Measurements from ENCODE around the gene APCDD1L.

The APCDD1L gene

DNA sequence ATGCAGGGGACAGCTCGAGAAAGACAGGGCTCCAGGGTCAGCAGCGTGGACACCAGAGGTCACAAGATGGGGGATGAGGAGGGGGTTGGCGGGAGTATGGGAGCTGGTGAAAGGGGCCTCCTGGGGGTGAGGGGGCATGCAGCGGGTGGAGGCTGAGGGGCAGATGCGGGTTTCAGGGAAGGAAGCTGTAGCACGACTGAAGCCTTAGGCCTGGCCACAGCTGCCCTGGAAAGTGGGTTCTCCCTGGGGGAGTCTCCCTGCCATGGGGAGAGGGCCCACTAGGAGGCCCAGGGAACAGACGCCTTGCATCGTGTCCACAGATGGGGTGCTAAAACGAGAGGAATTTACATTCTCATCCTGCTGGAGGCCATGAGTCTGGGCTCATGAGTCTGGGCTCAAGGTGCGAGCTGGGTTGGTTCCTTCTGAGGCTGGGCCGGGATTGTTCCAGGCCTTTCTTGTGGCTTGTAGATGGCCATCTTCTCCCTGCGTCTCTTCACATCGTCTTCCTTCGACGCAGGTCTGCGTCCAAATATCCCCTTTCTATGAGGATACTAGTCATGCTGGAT, 18.0 kb downstream of the APCDD1L start:
- TF ChIP-seq, protein P1, sequence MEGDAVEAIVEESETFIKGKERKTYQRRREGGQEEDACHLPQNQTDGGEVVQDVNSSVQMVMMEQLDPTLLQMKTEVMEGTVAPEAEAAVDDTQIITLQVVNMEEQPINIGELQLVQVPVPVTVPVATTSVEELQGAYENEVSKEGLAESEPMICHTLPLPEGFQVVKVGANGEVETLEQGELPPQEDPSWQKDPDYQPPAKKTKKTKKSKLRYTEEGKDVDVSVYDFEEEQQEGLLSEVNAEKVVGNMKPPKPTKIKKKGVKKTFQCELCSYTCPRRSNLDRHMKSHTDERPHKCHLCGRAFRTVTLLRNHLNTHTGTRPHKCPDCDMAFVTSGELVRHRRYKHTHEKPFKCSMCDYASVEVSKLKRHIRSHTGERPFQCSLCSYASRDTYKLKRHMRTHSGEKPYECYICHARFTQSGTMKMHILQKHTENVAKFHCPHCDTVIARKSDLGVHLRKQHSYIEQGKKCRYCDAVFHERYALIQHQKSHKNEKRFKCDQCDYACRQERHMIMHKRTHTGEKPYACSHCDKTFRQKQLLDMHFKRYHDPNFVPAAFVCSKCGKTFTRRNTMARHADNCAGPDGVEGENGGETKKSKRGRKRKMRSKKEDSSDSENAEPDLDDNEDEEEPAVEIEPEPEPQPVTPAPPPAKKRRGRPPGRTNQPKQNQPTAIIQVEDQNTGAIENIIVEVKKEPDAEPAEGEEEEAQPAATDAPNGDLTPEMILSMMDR (IDR thresholded peaks at IDR 0.05; ENCODE audit: low read length), result no peak
- no peak for TF ChIP-seq EZH2 (IDR thresholded peaks at IDR 0.05; ENCODE audit: borderline replicate concordance, low read length)

DNA sequence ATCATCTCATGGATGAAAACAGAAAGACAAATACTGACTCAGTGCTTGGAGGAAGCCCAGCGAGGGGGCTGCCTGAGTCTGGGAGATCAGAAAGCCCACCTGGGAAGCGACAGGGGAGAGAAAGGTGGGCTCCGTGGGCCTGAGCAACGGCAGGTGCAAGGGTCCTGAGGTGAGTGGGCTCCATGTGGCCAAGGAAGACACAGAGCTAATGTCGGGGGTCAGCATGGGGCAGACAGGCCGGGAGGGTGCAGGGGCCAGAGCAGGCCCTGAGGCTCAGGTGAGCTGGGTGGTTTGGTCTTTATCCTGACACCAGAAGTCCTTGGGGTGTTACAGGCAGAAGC, 18.8 kb downstream of the APCDD1L start:
- H3K4me2 ChIP-seq (ENCODE audit: low read length), result no peak overlapping the region
- no peaks in the 10 kb centered on the region for H3K4me1 ChIP-seq (ENCODE audit: insufficient read depth, low read length, severe bottlenecking)
- no peaks in the 10 kb centered on the region for H3F3A ChIP-seq (ENCODE audit: insufficient read depth, low read length)

More for the DNA sequence above, 18.0 kb downstream of the APCDD1L start:
- H3K4me1 ChIP-seq (ENCODE audit: insufficient read depth, low read length, severe bottlenecking), result no peaks in the 10 kb centered on the region
- H3K4me2 ChIP-seq (ENCODE audit: low read length), result no peak overlapping the region
- no peaks in the 10 kb centered on the region for H3K9me2 ChIP-seq (ENCODE audit: low read depth, low read length)
- H3K27ac ChIP-seq (ENCODE audit: low read depth, low read length, poor library complexity, severe bottlenecking), result no peak overlapping the region
- no peaks in the 10 kb centered on the region for H3K9me3 ChIP-seq (ENCODE audit: low read length)
- H3K36me3 ChIP-seq (ENCODE audit: insufficient read depth, low read length), result no peaks in the 10 kb centered on the region
- no peak overlapping the region for H3K4me3 ChIP-seq (ENCODE audit: low read depth, low read length, poor library complexity, severe bottlenecking)
- H4K20me1 ChIP-seq (ENCODE audit: insufficient read depth, low read length), result no peaks in the 10 kb centered on the region
- H3K9ac ChIP-seq (ENCODE audit: low read length), result no peak overlapping the region
- H3F3A ChIP-seq (ENCODE audit: insufficient read depth, low read length), result no peaks in the 10 kb centered on the region
- no peaks in the 10 kb centered on the region for H3K79me2 ChIP-seq (ENCODE audit: insufficient read depth, low read length)
- no peaks in the 10 kb centered on the region for H3K27me3 ChIP-seq (ENCODE audit: insufficient read depth, low read length)
- H2AFZ ChIP-seq (ENCODE audit: low read length), result no peak overlapping the region

DNA sequence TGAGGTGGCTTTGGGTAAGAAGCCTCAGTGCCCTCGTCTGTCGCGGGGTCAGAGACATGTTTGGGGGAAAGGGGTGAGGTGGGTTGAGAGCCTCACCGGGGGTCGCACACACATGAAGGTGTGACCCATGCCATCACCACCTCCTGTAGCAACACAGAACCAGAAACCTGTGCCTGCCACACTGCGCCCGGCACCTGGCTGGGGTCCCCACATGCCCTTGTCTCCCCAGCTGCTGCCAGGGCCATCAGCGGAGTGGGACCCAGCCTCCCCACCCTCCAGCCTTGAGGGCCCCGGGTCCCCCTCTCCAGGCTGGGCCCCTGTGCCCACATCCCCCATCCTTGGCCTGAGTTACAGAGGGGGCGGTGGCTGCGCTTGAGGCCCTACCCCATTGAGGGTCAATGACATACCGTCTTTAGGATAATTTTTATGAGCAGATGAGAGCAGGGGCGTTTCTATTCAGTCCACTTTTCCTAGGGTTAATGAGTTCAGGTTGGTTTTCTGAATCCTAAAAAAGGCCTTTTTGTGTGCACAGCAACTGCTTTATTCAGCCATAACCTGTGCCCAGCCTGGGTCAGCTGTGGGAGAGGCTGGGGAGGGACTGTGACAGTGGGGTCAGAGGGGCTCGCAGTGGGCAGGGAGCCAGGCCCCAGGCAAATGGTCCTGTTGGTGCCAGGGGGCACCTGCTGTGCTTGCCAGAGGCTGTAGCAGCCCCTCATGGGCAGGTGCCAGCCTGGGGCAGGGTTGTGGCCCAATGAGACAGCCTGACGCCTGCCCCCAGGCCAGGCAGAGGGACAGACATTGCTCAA, 19.4 kb downstream of the APCDD1L start:
- H3K4me3 ChIP-seq (ENCODE audit: low read depth, low read length, poor library complexity, severe bottlenecking), result no peak overlapping the region
- H3K9me3 ChIP-seq (ENCODE audit: low read length), result no peaks in the 10 kb centered on the region
- H3K4me2 ChIP-seq (ENCODE audit: low read length), result no peak overlapping the region
- no peaks in the 10 kb centered on the region for H3K27me3 ChIP-seq (ENCODE audit: insufficient read depth, low read length)
- TF ChIP-seq, protein P1 (IDR thresholded peaks at IDR 0.05; ENCODE audit: low read length), result no peak
- no peak for TF ChIP-seq EZH2 (IDR thresholded peaks at IDR 0.05; ENCODE audit: borderline replicate concordance, low read length)
- H3F3A ChIP-seq (ENCODE audit: insufficient read depth, low read length), result no peaks in the 10 kb centered on the region
- H3K79me2 ChIP-seq (ENCODE audit: insufficient read depth, low read length), result no peaks in the 10 kb centered on the region
- no peak overlapping the region for H3K9ac ChIP-seq (ENCODE audit: low read length)
- H3K9me2 ChIP-seq (ENCODE audit: low read depth, low read length), result no peaks in the 10 kb centered on the region
- no peak overlapping the region for H2AFZ ChIP-seq (ENCODE audit: low read length)
- H4K20me1 ChIP-seq (ENCODE audit: insufficient read depth, low read length), result no peaks in the 10 kb centered on the region
- no peak overlapping the region for H3K27ac ChIP-seq (ENCODE audit: low read depth, low read length, poor library complexity, severe bottlenecking)
- no peaks in the 10 kb centered on the region for H3K4me1 ChIP-seq (ENCODE audit: insufficient read depth, low read length, severe bottlenecking)
- H3K36me3 ChIP-seq (ENCODE audit: insufficient read depth, low read length), result no peaks in the 10 kb centered on the region

More for the DNA sequence above, 18.8 kb downstream of the APCDD1L start:
- H3K4me3 ChIP-seq (ENCODE audit: low read depth, low read length, poor library complexity, severe bottlenecking), result no peak overlapping the region
- no peaks in the 10 kb centered on the region for H3K9me2 ChIP-seq (ENCODE audit: low read depth, low read length)
- no peaks in the 10 kb centered on the region for H3K27me3 ChIP-seq (ENCODE audit: insufficient read depth, low read length)
- TF ChIP-seq EZH2 (IDR thresholded peaks at IDR 0.05; ENCODE audit: borderline replicate concordance, low read length), result no peak
- TF ChIP-seq, protein P1 (IDR thresholded peaks at IDR 0.05; ENCODE audit: low read length), result no peak
- H3K27ac ChIP-seq (ENCODE audit: low read depth, low read length, poor library complexity, severe bottlenecking), result no peak overlapping the region
- H3K9me3 ChIP-seq (ENCODE audit: low read length), result no peaks in the 10 kb centered on the region
- no peaks in the 10 kb centered on the region for H3K79me2 ChIP-seq (ENCODE audit: insufficient read depth, low read length)
- H4K20me1 ChIP-seq (ENCODE audit: insufficient read depth, low read length), result no peaks in the 10 kb centered on the region
- no peaks in the 10 kb centered on the region for H3K36me3 ChIP-seq (ENCODE audit: insufficient read depth, low read length)
- no peak overlapping the region for H2AFZ ChIP-seq (ENCODE audit: low read length)
- no peak overlapping the region for H3K9ac ChIP-seq (ENCODE audit: low read length)
